Activated T-cell treated with anti-CD3 and anti-CD28 coated beads, Interleukin-2, amount 50 U/mL, for 72 hours (primary cell): Measurements from ENCODE around the gene PROM1. TPM values are rescaled to one million over a fixed set of nuclear protein-coding genes. Genes with fewer than 3 reads are reported as not detected.
A peak's percentile ranks its signal among the peaks of the same experiment; 100 is the strongest.

Experiments
- ATAC-seq, 2 donors: fragments of 150-1000 bp; cut with Tn5 transposase; replicated peaks in 1 of 2; 2 replicates each; pipeline ENCODE4 v1.10.0; 2021; ENCODE audit warnings: moderate library complexity in 2 of 2, mild to moderate bottlenecking in 1 of 2
- DNase-seq, 2 donors: peaks; one replicate each; pipeline ENCODE4 v3.0.0; 2021 to 2022; ENCODE audit warnings: mixed read lengths in 1 of 2
- H3K27ac Mint-ChIP-seq: one replicate; pipeline ENCODE4 v1.8.0; 2022; ENCODE audit warnings: mild to moderate bottlenecking, moderate library complexity, mixed read lengths
- H3K27me3 Mint-ChIP-seq: one replicate; pipeline ENCODE4 v1.8.0; 2022; ENCODE audit warnings: low read depth, mixed read lengths
- H3K36me3 Mint-ChIP-seq, 2 donors: one replicate each; pipeline ENCODE4 v1.8.0; 2022; ENCODE audit warnings: mixed read lengths in 2 of 2, mild to moderate bottlenecking in 1 of 2; ENCODE audit not compliant: insufficient read depth in 2 of 2
- H3K4me1 Mint-ChIP-seq: one replicate; pipeline ENCODE4 v1.8.0; 2022; ENCODE audit warnings: low read depth, mixed read lengths
- H3K4me3 Mint-ChIP-seq, 2 donors: one replicate each; pipeline ENCODE4 v1.8.0; 2022; ENCODE audit warnings: mild to moderate bottlenecking in 2 of 2, mixed read lengths in 2 of 2, moderate library complexity in 2 of 2
- H3K9me3 Mint-ChIP-seq, 2 donors: one replicate each; pipeline ENCODE4 v1.8.0; 2022; ENCODE audit warnings: mixed read lengths in 2 of 2
- total RNA-seq, 2 donors: library from RNA; stranded (reverse); gene quantifications; one replicate each; pipeline ENCODE4 v1.2.3, GENCODE V29; 2022

The PROM1 gene
- total RNA-seq, 2 donors from 2014 or later, result 0.22 to 1.6 TPM

DNA sequence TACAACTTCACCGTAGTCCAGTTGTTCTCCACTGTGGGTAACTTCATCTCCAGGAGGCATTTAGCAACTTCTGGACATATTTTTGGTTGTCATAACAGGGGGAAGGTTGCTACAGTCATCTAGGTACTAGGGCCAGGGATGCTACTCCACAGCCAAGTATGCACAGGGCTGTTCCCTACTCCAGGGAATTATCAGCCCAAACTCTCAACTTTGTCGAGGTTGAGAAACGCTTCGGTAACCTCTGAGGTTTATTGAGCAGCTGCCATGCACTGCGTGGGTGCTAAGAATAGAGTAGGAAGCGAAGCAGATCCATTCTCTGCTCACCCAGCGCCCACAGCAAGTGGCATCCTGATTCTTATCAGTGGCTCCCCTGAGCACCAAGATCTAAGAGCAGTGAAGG lies 153.5 kb downstream of the PROM1 start:
- Mint-ChIP-seq H3K4me3 (no peak overlapping the region), H3K36me3 (no peaks in the 10 kb centered on the region), H3K27ac (no peak overlapping the region), H3K27me3 (peaks cover 21% of the 10 kb centered on the region), H3K9me3 (no peaks in the 10 kb centered on the region), H3K4me1 (peaks cover 7% of the 10 kb centered on the region)
- ATAC-seq (no peak), DNase-seq (no peak)

DNA sequence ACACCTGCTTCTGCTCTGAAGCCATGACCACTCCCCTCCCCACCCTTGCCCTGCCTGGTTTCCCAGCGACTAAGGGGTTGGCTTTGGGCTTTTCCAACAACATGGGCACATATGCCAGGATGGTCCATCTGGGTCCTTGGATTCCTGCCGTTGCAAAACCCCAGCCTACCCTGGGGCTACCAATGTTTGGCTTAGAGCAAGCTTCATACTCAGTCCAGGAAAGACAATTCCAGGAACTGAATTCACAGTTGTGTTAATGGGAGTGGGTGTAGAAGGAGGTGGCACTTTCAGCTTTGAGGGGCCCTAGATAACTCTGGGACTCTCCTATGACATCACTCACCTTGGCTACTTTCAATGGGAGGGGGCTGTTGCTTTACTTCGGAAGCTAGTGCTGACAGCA lies 154.3 kb downstream of the PROM1 start:
- H3K27ac Mint-ChIP-seq, result no peak overlapping the region
- peak in 1 of 2 donors; percentile 52 for ATAC-seq

DNA sequence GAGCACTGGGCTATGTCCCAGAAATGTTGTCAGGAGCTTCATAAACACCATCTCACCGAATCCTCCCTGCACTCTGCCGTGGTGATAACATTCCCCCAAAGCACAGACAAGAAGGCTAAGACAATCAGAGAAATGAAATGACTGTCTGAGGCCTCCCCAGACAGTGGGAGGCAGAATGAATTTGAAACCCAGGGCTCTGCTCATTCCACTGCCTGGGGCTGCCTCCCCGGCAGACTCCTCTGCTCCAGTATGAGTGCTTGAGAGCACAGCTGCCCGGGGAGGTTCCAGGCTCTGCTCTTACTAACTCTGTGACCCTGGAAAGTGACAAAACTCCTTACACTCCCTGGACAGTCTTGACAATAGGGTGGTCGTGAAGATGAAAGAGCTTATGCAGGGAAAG lies 154.9 kb downstream of the PROM1 start:
- Mint-ChIP-seq H3K27ac (no peak overlapping the region), H3K27me3 (peaks cover 22% of the 10 kb centered on the region), H3K4me3 (no peak overlapping the region), H3K4me1 (peaks cover 7% of the 10 kb centered on the region), H3K36me3 (no peaks in the 10 kb centered on the region), H3K9me3 (no peaks in the 10 kb centered on the region)
- no peak for DNase-seq
- ATAC-seq, result peak; percentile 29 to 70

More for the DNA sequence above, 154.3 kb downstream of the PROM1 start:
- Mint-ChIP-seq H3K4me3 (no peak overlapping the region), H3K27me3 (peaks cover 21% of the 10 kb centered on the region), H3K9me3 (no peaks in the 10 kb centered on the region), H3K36me3 (no peaks in the 10 kb centered on the region), H3K4me1 (peaks cover 7% of the 10 kb centered on the region)
- no peak for DNase-seq

DNA sequence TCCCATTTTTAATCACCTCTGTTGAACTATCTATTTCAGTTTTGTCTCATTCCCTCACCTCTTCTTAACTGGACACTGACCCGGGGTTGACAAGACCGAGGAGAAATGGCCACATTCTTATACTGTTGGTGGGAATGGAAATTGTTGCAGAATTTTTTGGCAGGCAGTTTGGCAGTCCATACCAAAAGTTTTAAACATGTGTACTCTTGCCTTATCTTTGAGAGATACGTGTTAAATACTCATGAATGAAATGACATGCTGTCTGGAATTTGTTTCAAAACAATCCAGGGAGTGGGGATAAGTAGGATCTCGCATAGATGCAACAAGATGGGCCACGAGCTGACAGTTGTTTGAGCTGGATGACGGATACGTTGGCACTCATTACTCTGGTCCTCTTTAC lies 157.3 kb downstream of the PROM1 start:
- H3K9me3 Mint-ChIP-seq, result no peaks in the 10 kb centered on the region
- peaks cover 25% of the 10 kb centered on the region for H3K27me3 Mint-ChIP-seq
- no peaks in the 10 kb centered on the region for H3K36me3 Mint-ChIP-seq
- peaks cover 11% of the 10 kb centered on the region for H3K4me1 Mint-ChIP-seq
- H3K4me3 Mint-ChIP-seq, result no peak overlapping the region
- no peak overlapping the region for H3K27ac Mint-ChIP-seq
- no peak for DNase-seq
- ATAC-seq, result no peak

DNA sequence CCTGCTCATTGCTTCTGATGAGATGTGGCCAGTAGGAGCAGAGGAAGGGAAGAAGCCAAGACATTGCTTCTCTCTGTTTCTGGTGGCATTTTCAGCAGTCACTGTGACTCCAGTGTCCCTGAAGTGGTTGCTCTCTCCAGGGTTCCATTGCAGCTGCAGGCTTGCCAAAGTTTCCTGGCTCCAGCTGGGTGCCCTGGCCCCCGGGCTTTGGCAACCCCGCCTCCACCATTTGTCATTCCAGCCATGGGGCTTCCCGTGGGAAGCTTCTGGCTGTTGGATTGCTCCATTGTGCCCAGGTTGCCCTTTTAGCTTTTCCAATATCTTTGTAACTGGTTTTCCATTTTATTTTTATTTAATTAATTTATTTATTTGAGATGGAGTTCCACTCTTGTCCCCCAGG lies 158.0 kb downstream of the PROM1 start:
- Mint-ChIP-seq H3K36me3 (no peaks in the 10 kb centered on the region), H3K27me3 (peaks cover 25% of the 10 kb centered on the region), H3K4me1 (peaks cover 18% of the 10 kb centered on the region), H3K4me3 (no peak overlapping the region), H3K9me3 (no peaks in the 10 kb centered on the region), H3K27ac (no peak overlapping the region)
- ATAC-seq, result no peak
- no peak for DNase-seq

DNA sequence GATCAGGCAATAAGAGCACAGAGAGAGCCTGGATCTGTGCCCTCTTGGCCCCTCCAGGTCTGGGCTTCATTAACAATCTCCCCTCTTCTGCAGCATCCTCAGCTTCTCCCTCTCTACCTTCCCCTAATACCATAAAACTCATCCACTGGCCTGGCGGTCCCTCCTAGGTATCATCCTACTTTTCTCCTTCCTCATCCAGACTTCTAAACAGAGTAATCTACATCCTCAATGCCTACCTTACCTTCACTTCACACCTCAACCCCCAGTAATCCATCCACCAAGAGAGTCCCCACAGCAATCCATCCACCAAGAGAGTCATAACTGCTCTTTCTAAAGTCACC lies 162.3 kb downstream of the PROM1 start:
- Mint-ChIP-seq H3K4me1 (peaks cover 12% of the 10 kb centered on the region), H3K36me3 (no peaks in the 10 kb centered on the region), H3K9me3 (no peaks in the 10 kb centered on the region), H3K27ac (no peak overlapping the region), H3K4me3 (no peak overlapping the region), H3K27me3 (peaks cover 29% of the 10 kb centered on the region)
- ATAC-seq (peak in 1 of 2 donors; percentile 66), DNase-seq (no peak)

DNA sequence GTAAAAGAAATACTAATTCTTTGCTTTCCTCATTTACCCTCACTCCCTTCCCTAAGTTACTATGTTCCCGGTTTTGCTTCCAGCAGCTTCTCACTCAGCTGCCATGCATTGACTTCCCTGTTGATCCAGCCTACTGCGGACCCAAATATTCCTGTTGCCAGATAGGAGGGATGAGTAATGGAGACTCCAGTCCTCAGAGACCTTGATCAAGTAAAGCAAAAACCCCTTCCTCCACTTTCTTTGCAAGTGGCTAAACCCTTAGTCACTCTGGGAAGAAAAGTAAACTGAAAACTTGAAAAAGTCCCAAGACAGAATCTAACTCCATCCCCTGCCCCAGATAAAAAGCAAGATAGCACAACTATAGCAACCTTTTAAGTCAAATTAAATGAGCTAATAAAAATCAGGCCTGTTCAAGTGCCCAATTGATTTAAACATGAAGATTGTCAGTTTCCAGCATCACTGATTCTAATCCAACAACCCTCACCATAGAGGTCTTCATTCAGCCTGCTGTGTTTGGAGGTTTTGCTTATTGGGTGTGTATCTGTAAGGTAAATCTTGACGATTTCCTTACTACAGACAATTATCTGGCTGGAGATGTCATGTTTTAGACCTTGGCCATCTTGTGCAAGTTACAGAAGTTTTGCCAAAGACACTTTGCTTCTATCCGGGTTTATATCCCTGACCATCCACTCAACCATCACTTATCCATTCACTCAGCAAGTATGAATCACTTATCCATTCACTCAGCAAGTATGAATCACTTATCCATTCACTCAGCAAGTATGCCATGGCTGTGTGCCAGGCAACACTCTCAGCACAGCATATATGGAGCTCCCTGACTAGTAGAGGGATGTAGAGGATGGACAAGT lies 162.9 kb downstream of the PROM1 start:
- DNase-seq, result peak in 1 of 2 donors; percentile 17
- peaks cover 0 to 1% of the 10 kb centered on the region in 2 donors for H3K36me3 Mint-ChIP-seq
- H3K4me1 Mint-ChIP-seq, result peaks cover 12% of the 10 kb centered on the region
- peaks cover 31% of the 10 kb centered on the region for H3K27me3 Mint-ChIP-seq
- peak; percentile 41 to 86 for ATAC-seq
- no peak overlapping the region for H3K4me3 Mint-ChIP-seq
- H3K27ac Mint-ChIP-seq, result no peak overlapping the region
- H3K9me3 Mint-ChIP-seq, result no peaks in the 10 kb centered on the region

DNA sequence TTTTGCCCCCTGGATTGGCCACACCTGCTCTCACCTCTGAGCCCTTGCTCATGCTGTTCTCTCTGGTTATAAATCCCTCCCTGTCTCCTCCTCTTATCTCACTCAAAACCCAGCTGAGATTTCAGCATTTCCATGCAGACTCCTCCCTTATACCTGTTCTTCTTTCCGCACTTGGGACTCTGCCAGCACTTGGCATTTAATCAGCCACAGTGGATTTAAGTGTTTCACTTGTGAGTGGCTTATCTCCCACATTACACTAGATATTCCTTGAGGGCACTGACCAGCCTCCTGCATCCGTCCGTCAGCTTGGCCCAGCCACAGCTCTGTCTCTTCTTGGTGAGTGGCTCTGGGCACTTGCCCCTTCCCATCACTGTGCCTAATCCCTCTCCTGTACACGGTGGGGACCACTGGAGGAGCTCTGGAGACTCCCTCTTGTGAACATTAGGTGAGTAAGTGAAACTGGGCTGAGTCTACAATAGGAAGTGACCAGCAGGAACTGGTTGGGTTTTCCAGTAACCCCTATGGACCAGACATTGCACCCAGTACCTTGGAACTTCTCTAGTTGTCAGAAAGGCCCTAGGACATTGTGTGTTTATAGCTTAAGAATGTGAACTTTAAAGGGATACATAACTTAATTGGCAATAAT lies 165.2 kb downstream of the PROM1 start:
- no peak overlapping the region for H3K27ac Mint-ChIP-seq
- ATAC-seq, result no peak
- no peak for DNase-seq
- peaks cover 30% of the 10 kb centered on the region for H3K4me1 Mint-ChIP-seq
- peaks cover 32% of the 10 kb centered on the region for H3K27me3 Mint-ChIP-seq
- peaks cover 2 to 3% of the 10 kb centered on the region in 2 donors for H3K9me3 Mint-ChIP-seq
- no peak overlapping the region for H3K4me3 Mint-ChIP-seq
- H3K36me3 Mint-ChIP-seq, result peaks cover 0 to 3% of the 10 kb centered on the region in 2 donors

Other genes with a start within 250 kb of the PROM1 start
- not detected for gene FGFBP1, start 145.3 kb downstream of the PROM1 start, total RNA-seq
- 10 to 100 TPM; 11.6 to 14.4 TPM for gene FGFBP2, start 120.8 kb downstream of the PROM1 start, total RNA-seq
- gene TAPT1, start 142.4 kb upstream of the PROM1 start, total RNA-seq, result 10 to 100 TPM; 58.6 to 65.3 TPM